Lung (tissue), 12 donors: ENCODE data around the gene SIRPG. TPM values are rescaled to one million over a fixed set of nuclear protein-coding genes. Genes with fewer than 3 reads are reported as not detected.

Source experiments
- ATAC-seq: fragments of 200-7000 bp; cut with Tn5 transposase; one replicate; pipeline ENCODE4 v1.9.1; 2020; ENCODE audit warnings: moderate number of reproducible peaks; ENCODE audit not compliant: insufficient read depth, low FRiP score
- DNase-seq, 3 donors: peaks; one replicate each; pipeline ENCODE4 v3.0.0-alpha.2; 2013 to 2017
- H3K27ac ChIP-seq, 2 donors: one replicate each; pipeline ENCODE4 v1.5.1; 2013; ENCODE audit warnings: mild to moderate bottlenecking in 2 of 2, moderate library complexity in 2 of 2, control low read depth in 1 of 2, inconsistent platforms in 1 of 2, low read depth in 1 of 2, low read length in 1 of 2
- H3K27me3 ChIP-seq, 3 donors: one replicate each; pipeline ENCODE4 v1.5.1; 2013; ENCODE audit warnings: low read length in 2 of 3; ENCODE audit not compliant: control insufficient read depth in 3 of 3, insufficient read depth in 3 of 3
- H3K36me3 ChIP-seq, 4 donors: one replicate each; pipeline ENCODE4 v1.5.1; 2013; ENCODE audit warnings: low read length in 4 of 4, mild to moderate bottlenecking in 1 of 4, moderate library complexity in 1 of 4; ENCODE audit not compliant: control insufficient read depth in 4 of 4, insufficient read depth in 4 of 4
- H3K4me1 ChIP-seq, 5 donors: one replicate each; pipeline ENCODE4 v1.5.1; 2013; ENCODE audit warnings: low read length in 5 of 5, mild to moderate bottlenecking in 2 of 5, moderate library complexity in 1 of 5; ENCODE audit not compliant: control insufficient read depth in 5 of 5, insufficient read depth in 5 of 5
- H3K4me3 ChIP-seq: one replicate; pipeline ENCODE4 v1.5.1; 2013; ENCODE audit warnings: mild to moderate bottlenecking, control low read depth, moderate library complexity
- H3K9ac ChIP-seq, 2 donors: one replicate each; pipeline ENCODE4 v1.5.1; 2013; ENCODE audit warnings: low read length in 2 of 2, control low read depth in 1 of 2; ENCODE audit not compliant: insufficient read depth in 1 of 2
- H3K9me3 ChIP-seq, 4 donors: one replicate each; pipeline ENCODE4 v1.5.1; 2013; ENCODE audit warnings: low read length in 3 of 4, mild to moderate bottlenecking in 1 of 4, moderate library complexity in 1 of 4; ENCODE audit not compliant: control insufficient read depth in 4 of 4, insufficient read depth in 3 of 4
- WGBS, 2 donors: extraction: QIAGEN DNeasy Blood & Tissue Kit; methylation state at CpG; one replicate each; pipeline ENCODE4 v1.1.7; 2013; 5-methylcytosine and 5-hydroxymethylcytosine counted together
- polyA plus RNA-seq, 2 donors: library from polyadenylated mRNA; stranded (reverse); fragments of 200-250 nt; gene quantifications; one replicate each; pipeline ENCODE4 v1.2.1, GENCODE V29; 2013
- total RNA-seq, 2 donors: library from RNA; depleted of rRNA in 1 of 2; stranded (reverse); fragments of >200 nt in 1 of 2; gene quantifications; one replicate each; pipeline ENCODE4 v1.2.1, GENCODE V29; 2014 to 2021
- TF ChIP-seq, protein P1 (sequence below): IDR thresholded peaks from 2 replicates; pipeline ENCODE4 v1.5.1; 2012; ENCODE audit warnings: mild to moderate bottlenecking; ENCODE audit errors: control extremely low read depth, extremely low read depth
- donor health status: control.
- donor health status: control.
- donor health status: Bipolar disorder and iron deficiency.
- donor health status: healthy.
- donor health status: DM: yes; HTN: yes; CAD: no.

SIRPG gene
- total and polyA plus RNA-seq, 4 donors: 0.28 to 1.8 (median 0.76) TPM

DNA sequence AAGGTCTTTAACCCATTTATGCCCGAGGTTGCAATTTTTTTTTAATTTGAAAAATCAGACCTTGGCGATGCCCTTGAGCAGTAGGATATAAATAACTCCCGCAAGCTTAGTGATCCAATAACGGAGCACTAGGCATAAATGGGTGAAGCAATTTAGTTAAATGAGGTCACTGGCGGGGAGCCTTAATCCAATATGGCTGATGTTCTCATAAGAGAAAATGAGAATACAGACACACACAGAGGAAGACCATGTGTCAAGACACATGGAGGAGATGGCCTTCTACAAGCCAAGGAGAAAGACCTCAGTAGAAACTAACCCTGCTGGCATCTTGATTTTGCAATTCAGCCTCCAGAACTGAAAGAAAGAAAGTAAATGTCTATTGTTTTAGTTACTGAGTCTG is 735 bp downstream of the SIRPG start:
- Histone ChIP-seq H3K27me3 (peaks cover 0 to 6% (median 0%) of the 10 kb centered on the region in 3 donors), H3K4me1 (peaks cover 0 to 1% (median 0%) of the 10 kb centered on the region in 5 donors), H3K27ac (no peak overlapping the region), H3K9me3 (peaks cover 0 to 4% (median 0%) of the 10 kb centered on the region in 4 donors), H3K9ac (no peak overlapping the region), H3K36me3 (no peaks in the 10 kb centered on the region), H3K4me3 (no peak overlapping the region)
- DNase-seq (no peak), ATAC-seq (no peak)
- WGBS, 2 donors: 87 to 92% methylated on average over 5 of the region's 5 CpGs
- TF ChIP-seq, protein P1, sequence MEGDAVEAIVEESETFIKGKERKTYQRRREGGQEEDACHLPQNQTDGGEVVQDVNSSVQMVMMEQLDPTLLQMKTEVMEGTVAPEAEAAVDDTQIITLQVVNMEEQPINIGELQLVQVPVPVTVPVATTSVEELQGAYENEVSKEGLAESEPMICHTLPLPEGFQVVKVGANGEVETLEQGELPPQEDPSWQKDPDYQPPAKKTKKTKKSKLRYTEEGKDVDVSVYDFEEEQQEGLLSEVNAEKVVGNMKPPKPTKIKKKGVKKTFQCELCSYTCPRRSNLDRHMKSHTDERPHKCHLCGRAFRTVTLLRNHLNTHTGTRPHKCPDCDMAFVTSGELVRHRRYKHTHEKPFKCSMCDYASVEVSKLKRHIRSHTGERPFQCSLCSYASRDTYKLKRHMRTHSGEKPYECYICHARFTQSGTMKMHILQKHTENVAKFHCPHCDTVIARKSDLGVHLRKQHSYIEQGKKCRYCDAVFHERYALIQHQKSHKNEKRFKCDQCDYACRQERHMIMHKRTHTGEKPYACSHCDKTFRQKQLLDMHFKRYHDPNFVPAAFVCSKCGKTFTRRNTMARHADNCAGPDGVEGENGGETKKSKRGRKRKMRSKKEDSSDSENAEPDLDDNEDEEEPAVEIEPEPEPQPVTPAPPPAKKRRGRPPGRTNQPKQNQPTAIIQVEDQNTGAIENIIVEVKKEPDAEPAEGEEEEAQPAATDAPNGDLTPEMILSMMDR: no peak

DNA sequence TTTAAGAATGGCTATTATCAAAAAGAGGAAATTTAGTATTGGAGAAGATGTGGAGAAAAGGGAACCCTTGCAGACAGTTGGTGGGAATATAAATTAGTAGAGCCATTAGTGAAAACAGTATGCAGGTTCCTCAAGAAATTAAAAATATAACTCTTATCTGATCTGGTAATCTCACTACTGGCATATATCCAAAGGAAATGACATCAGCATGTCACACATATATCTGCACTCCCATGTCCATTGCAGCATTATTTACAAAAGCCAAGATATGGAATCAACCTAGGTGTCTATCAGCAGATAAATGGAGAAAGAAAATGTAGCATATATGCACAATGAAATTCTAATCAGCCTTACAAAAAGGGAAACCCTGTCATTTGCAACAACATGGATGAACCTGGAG is 2.6 kb downstream of the SIRPG start:
- H3K9me3 ChIP-seq: peaks cover 0 to 4% (median 0%) of the 10 kb centered on the region in 4 donors
- H3K4me1 ChIP-seq: peaks cover 0 to 1% (median 0%) of the 10 kb centered on the region in 5 donors
- no peaks in the 10 kb centered on the region for H3K36me3 ChIP-seq
- H3K27me3 ChIP-seq: peaks cover 0 to 4% (median 0%) of the 10 kb centered on the region in 3 donors
- DNase-seq (no peak), ATAC-seq (no peak)
- H3K27ac ChIP-seq: no peak overlapping the region
- no peak overlapping the region for H3K4me3 ChIP-seq
- H3K9ac ChIP-seq: no peak overlapping the region
- TF ChIP-seq, protein P1: no peak

DNA sequence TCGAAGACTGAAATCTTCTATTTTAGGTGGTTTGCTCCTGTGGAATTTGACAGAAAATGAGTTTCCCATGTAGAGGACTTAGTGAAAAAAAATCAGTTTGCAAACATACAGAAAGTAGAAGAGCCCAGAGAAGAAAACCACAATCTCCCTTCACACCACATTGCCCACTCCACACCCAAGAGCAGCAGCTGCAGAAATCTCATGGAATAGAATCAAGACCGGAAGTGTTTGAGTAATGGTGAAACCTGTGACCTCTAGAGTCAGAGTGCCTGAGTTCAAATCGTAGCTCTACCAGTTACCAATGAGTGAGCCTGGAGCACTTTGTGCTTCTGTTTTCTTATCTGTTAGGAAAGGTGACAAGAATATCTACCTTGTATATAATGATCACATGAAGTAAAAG is 4.6 kb downstream of the SIRPG start:
- H3K9me3 ChIP-seq: peaks cover 0 to 4% (median 0%) of the 10 kb centered on the region in 4 donors
- no peak overlapping the region for H3K9ac ChIP-seq
- TF ChIP-seq, protein P1: no peak
- DNase-seq (no peak), ATAC-seq (no peak)
- WGBS, 2 donors: 69 to 87% methylated on average over 3 of the region's 3 CpGs
- H3K4me1 ChIP-seq: peaks cover 0 to 1% (median 0%) of the 10 kb centered on the region in 5 donors
- no peaks in the 10 kb centered on the region for H3K36me3 ChIP-seq
- no peak overlapping the region for H3K27ac ChIP-seq
- no peak overlapping the region for H3K4me3 ChIP-seq
- H3K27me3 ChIP-seq: no peaks in the 10 kb centered on the region

DNA sequence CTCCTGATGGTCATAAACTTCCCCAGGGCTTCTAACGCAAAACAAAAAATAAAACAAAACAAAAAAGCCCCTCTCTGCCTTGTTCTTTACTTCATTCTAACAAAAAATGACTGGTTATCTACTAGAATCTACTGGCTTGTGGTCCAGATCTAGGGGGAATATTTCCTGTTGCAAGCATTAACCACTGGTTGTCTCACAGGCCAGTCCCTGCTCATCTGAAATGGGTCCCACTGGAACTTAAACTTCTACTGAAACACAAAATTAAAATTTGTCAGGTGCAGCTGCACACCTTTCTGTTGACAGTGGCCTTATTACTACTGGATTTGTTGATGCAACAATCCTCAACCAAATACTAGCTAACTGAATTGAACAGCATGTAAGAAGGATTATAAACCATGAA is 5.5 kb downstream of the SIRPG start:
- Histone ChIP-seq H3K4me3 (no peak overlapping the region), H3K27ac (no peak overlapping the region), H3K36me3 (no peaks in the 10 kb centered on the region), H3K27me3 (no peaks in the 10 kb centered on the region), H3K4me1 (peaks cover 0 to 1% (median 0%) of the 10 kb centered on the region in 5 donors), H3K9me3 (peaks cover 0 to 1% (median 0%) of the 10 kb centered on the region in 4 donors), H3K9ac (no peak overlapping the region)
- ATAC-seq: no peak
- no peak for DNase-seq
- 59 to 64% methylated on average over 1 of the region's 1 CpG for WGBS, 2 donors
- TF ChIP-seq, protein P1: no peak
